IPS-11a (cell line): ENCODE results near the gene SPEG.
A peak's percentile ranks its signal among the peaks of the same experiment; 100 is the strongest.

Experiments used
- H3K4me3 ChIP-seq: one replicate; pipeline ENCODE4 v1.5.1; 2013; ENCODE audit warnings: low read depth, low read length, control low read depth

The SPEG gene

GRCh38 chr2:219509780-219510511 is 75.3 kb downstream of the SPEG start:
- peak overlapping the region; percentile 30 for H3K4me3 ChIP-seq

- H3K4me3 ChIP-seq: no peak overlapping the region
These were observed 76.0 kb downstream of the SPEG start for GRCh38 chr2:219510512-219511135.

GRCh38 chr2:219511547-219512325 is 77.1 kb downstream of the SPEG start:
- no peak overlapping the region for H3K4me3 ChIP-seq

GRCh38 chr2:219512524-219513216 is 78.0 kb downstream of the SPEG start:
- H3K4me3 ChIP-seq: no peak overlapping the region

- H3K4me3 ChIP-seq: no peak overlapping the region
These were observed 79.1 kb downstream of the SPEG start for GRCh38 chr2:219513787-219514186.

- no peak within 1 kb of the TSS for H3K4me3 ChIP-seq
These were observed 79.6 kb downstream of the SPEG start, which contains the start of gene ASIC4 for GRCh38 chr2:219514196-219514761. Gene ASIC4, plus strand, starts transcription at chr2:219514482. Its CDS starts 243 bp downstream, at chr2:219514725.

GRCh38 chr2:219514836-219515235 is 80.2 kb downstream of the SPEG start:
- H3K4me3 ChIP-seq: no peak overlapping the region

GRCh38 chr2:219515874-219516629 is 81.4 kb downstream of the SPEG start:
- H3K4me3 ChIP-seq: no peak overlapping the region

- no peak overlapping the region for H3K4me3 ChIP-seq
These were observed 82.2 kb downstream of the SPEG start for GRCh38 chr2:219516888-219517287.

- H3K4me3 ChIP-seq: no peak overlapping the region
These were observed 83.5 kb downstream of the SPEG start for GRCh38 chr2:219517954-219518778.

GRCh38 chr2:219519526-219519916 is 84.9 kb downstream of the SPEG start:
- H3K4me3 ChIP-seq: no peak overlapping the region

GRCh38 chr2:219520079-219520478 is 85.4 kb downstream of the SPEG start:
- H3K4me3 ChIP-seq: no peak overlapping the region

- no peak overlapping the region for H3K4me3 ChIP-seq
These were observed 86.6 kb downstream of the SPEG start for GRCh38 chr2:219521066-219521880.

- peak overlapping the region; percentile 30 for H3K4me3 ChIP-seq
These were observed 87.7 kb downstream of the SPEG start for GRCh38 chr2:219522111-219523030.

- H3K4me3 ChIP-seq: peak overlapping the region; percentile 30
These were observed 88.5 kb downstream of the SPEG start for GRCh38 chr2:219523031-219523671.

GRCh38 chr2:219524817-219525216 is 90.2 kb downstream of the SPEG start:
- H3K4me3 ChIP-seq: no peak overlapping the region
